ENCODE measurements around the gene FGG.

FGG gene

GRCh38 chr4:154611833-154612232 lies 623 bp downstream of the FGG start:
- Histone ChIP-seq H3K27ac (ENCODE audit: low read length) (no peak overlapping the region), H3K4me1 (ENCODE audit: control insufficient read depth, insufficient read depth, low read length) (no peaks in the 10 kb centered on the region), H3K36me3 (ENCODE audit: control insufficient read depth, insufficient read depth, low read length) (no peaks in the 10 kb centered on the region), H3K27me3 (ENCODE audit: control insufficient read depth, insufficient read depth, low read length) (no peaks in the 10 kb centered on the region), H3K9me3 (ENCODE audit: control insufficient read depth, insufficient read depth, low read length) (no peaks in the 10 kb centered on the region), H3K4me3 (ENCODE audit: low read length) (no peak overlapping the region)
- no peak for DNase-seq (ENCODE audit: low read depth, low spot score)
- WGBS (ENCODE audit: insufficient coverage, insufficient read length), result no CpG with 5 or more reads among the region's 1 CpG

- H3K4me3 ChIP-seq (ENCODE audit: low read length), result no peak overlapping the region
- H3K27me3 ChIP-seq (ENCODE audit: control insufficient read depth, insufficient read depth, low read length), result no peaks in the 10 kb centered on the region
- no peaks in the 10 kb centered on the region for H3K4me1 ChIP-seq (ENCODE audit: control insufficient read depth, insufficient read depth, low read length)
- no peak overlapping the region for H3K27ac ChIP-seq (ENCODE audit: low read length)
- no CpG with 5 or more reads among the region's 4 CpGs for WGBS (ENCODE audit: insufficient coverage, insufficient read length)
- DNase-seq (ENCODE audit: low read depth, low spot score), result no peak
- H3K36me3 ChIP-seq (ENCODE audit: control insufficient read depth, insufficient read depth, low read length), result no peaks in the 10 kb centered on the region
- no peaks in the 10 kb centered on the region for H3K9me3 ChIP-seq (ENCODE audit: control insufficient read depth, insufficient read depth, low read length)
Observed at GRCh38 chr4:154610582-154610981, 1.9 kb downstream of the FGG start.

DNA sequence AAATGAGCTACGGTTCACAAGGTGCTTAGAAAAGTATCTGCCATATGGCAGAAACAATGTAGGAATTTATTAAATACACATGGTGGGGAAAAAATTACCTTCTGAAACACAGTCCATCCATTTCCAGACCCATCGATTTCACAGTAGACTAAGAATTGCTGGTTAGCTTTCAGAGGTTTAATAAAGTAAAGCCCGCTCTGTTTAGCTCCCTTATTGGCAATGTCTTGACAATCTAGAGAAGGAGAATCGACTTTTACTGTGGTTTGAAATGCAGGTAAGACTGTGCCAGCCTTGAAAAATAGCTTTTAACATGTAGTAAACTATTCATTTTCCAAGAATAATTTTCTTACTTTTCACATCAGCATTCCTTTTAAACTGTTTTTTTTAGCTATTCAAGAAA lies 2.9 kb downstream of the FGG start:
- Histone ChIP-seq H3K9me3 (ENCODE audit: control insufficient read depth, insufficient read depth, low read length) (no peaks in the 10 kb centered on the region), H3K4me1 (ENCODE audit: control insufficient read depth, insufficient read depth, low read length) (no peaks in the 10 kb centered on the region), H3K4me3 (ENCODE audit: low read length) (no peak overlapping the region), H3K27ac (ENCODE audit: low read length) (no peak overlapping the region), H3K36me3 (ENCODE audit: control insufficient read depth, insufficient read depth, low read length) (no peaks in the 10 kb centered on the region), H3K27me3 (ENCODE audit: control insufficient read depth, insufficient read depth, low read length) (no peaks in the 10 kb centered on the region)
- WGBS (ENCODE audit: insufficient coverage, insufficient read length), result no CpG with 5 or more reads among the region's 4 CpGs
- no peak for DNase-seq (ENCODE audit: low read depth, low spot score)

- no CpG with 5 or more reads among the region's 3 CpGs for WGBS (ENCODE audit: insufficient coverage, insufficient read length)
- Histone ChIP-seq H3K4me1 (ENCODE audit: control insufficient read depth, insufficient read depth, low read length) (no peaks in the 10 kb centered on the region), H3K9me3 (ENCODE audit: control insufficient read depth, insufficient read depth, low read length) (no peaks in the 10 kb centered on the region), H3K27me3 (ENCODE audit: control insufficient read depth, insufficient read depth, low read length) (no peaks in the 10 kb centered on the region), H3K36me3 (ENCODE audit: control insufficient read depth, insufficient read depth, low read length) (no peaks in the 10 kb centered on the region), H3K4me3 (ENCODE audit: low read length) (no peak overlapping the region), H3K27ac (ENCODE audit: low read length) (no peak overlapping the region)
- no peak for DNase-seq (ENCODE audit: low read depth, low spot score)
Observed at GRCh38 chr4:154608361-154609252, 3.8 kb downstream of the FGG start.

- H3K27ac ChIP-seq (ENCODE audit: low read length), result no peak overlapping the region
- WGBS (ENCODE audit: insufficient coverage, insufficient read length), result no CpG with 5 or more reads among the region's 6 CpGs
- no peak for DNase-seq (ENCODE audit: low read depth, low spot score)
- no peaks in the 10 kb centered on the region for H3K36me3 ChIP-seq (ENCODE audit: control insufficient read depth, insufficient read depth, low read length)
- H3K27me3 ChIP-seq (ENCODE audit: control insufficient read depth, insufficient read depth, low read length), result no peaks in the 10 kb centered on the region
- H3K9me3 ChIP-seq (ENCODE audit: control insufficient read depth, insufficient read depth, low read length), result no peaks in the 10 kb centered on the region
- no peak overlapping the region for H3K4me3 ChIP-seq (ENCODE audit: low read length)
- no peaks in the 10 kb centered on the region for H3K4me1 ChIP-seq (ENCODE audit: control insufficient read depth, insufficient read depth, low read length)
Observed at GRCh38 chr4:154606728-154607723, 5.4 kb downstream of the FGG start.

- Histone ChIP-seq H3K4me3 (ENCODE audit: low read length) (no peak overlapping the region), H3K9me3 (ENCODE audit: control insufficient read depth, insufficient read depth, low read length) (no peaks in the 10 kb centered on the region), H3K4me1 (ENCODE audit: control insufficient read depth, insufficient read depth, low read length) (no peaks in the 10 kb centered on the region), H3K27me3 (ENCODE audit: control insufficient read depth, insufficient read depth, low read length) (no peaks in the 10 kb centered on the region), H3K36me3 (ENCODE audit: control insufficient read depth, insufficient read depth, low read length) (no peaks in the 10 kb centered on the region), H3K27ac (ENCODE audit: low read length) (no peak overlapping the region)
- no peak for DNase-seq (ENCODE audit: low read depth, low spot score)
- no CpG with 5 or more reads among the region's 4 CpGs for WGBS (ENCODE audit: insufficient coverage, insufficient read length)
Observed at GRCh38 chr4:154604696-154605200, 7.7 kb downstream of the FGG start.

- H3K27me3 ChIP-seq (ENCODE audit: control insufficient read depth, insufficient read depth, low read length), result no peaks in the 10 kb centered on the region
- H3K4me1 ChIP-seq (ENCODE audit: control insufficient read depth, insufficient read depth, low read length), result no peaks in the 10 kb centered on the region
- H3K9me3 ChIP-seq (ENCODE audit: control insufficient read depth, insufficient read depth, low read length), result no peaks in the 10 kb centered on the region
- H3K4me3 ChIP-seq (ENCODE audit: low read length), result no peak overlapping the region
- DNase-seq (ENCODE audit: low read depth, low spot score), result no peak
- H3K27ac ChIP-seq (ENCODE audit: low read length), result no peak overlapping the region
- WGBS (ENCODE audit: insufficient coverage, insufficient read length), result no CpG with 5 or more reads among the region's 6 CpGs
- H3K36me3 ChIP-seq (ENCODE audit: control insufficient read depth, insufficient read depth, low read length), result no peaks in the 10 kb centered on the region
Observed at GRCh38 chr4:154603033-154603943, 9.2 kb downstream of the FGG start.

DNA sequence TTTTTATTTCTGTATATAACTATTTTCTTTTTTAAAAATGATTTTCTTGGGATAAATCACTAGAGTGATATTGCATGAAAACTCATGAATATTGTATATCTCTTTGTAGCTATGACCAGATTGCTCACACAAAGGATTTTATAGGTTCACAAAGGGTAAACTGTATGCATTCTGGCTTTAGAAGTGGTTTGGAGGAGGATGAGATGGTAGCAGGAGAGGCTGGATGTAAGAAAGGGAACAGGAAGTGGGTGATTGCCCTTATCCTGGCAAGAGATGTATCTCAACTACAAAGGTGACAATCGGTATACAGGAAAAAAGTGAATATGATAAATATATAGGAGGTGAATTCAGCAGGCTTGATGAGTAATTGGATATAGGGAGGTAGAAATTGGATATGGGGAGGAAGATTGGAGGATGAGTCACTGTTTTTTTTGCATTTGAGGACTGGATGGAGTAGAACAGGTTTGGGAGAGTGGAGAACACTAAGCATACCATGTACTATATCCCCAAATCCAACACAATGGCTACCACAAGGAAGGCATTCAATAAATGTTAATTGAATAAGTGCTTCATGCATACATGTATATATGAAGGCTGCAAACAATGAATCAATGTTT lies 9.9 kb downstream of the FGG start:
- H3K9me3 ChIP-seq (ENCODE audit: control insufficient read depth, insufficient read depth, low read length), result no peaks in the 10 kb centered on the region

DNA sequence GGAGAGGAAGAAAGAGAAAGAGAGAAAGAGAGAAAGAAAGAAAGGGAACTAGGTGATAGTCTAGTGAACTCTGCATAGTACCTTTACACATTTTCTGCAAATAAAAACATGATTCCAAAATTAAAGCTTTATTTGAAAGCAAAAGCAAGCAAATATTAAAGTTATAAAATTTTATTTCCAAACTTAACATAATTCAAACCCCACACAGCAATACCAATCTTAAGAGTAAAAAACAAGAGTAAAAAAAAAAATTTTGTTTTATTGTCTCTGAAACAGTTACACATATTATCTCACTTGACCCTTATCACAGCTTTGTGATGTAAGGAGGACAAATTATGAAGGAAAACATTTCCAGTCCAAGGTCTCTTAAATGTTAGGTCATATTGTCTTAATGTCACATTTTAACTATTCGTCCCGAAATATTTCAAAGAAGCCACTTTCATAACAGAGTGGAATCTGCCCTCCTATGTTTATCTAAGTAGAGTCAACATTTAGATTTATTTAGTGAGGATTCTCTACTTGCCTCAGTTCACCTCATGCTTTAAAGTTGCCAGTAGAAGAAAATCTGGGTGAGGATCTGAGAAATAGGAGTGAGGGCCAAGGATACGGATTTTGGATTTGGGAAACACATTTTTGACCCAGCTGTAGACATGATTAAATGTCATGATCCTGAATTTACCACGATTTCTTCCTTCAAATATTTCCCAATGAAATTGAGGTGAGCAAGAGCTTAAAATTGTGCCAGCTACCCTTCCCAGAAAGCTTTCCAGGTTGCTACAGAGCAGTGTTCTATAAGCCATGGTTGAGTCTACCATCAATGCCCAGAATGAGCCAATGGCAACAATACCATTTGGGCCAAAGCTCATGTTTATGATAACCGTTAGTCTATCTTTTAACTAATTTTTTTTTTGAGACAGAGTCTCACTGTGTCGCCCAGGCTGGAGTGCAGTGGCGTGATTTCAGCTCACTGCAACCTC lies 14.4 kb downstream of the FGG start:
- H3K27ac ChIP-seq (ENCODE audit: low read length), result no peak overlapping the region
- H3K4me1 ChIP-seq (ENCODE audit: control insufficient read depth, insufficient read depth, low read length), result no peaks in the 10 kb centered on the region
- H3K4me3 ChIP-seq (ENCODE audit: low read length), result no peak overlapping the region
- DNase-seq (ENCODE audit: low read depth, low spot score), result no peak
- no CpG with 5 or more reads among the region's 7 CpGs for WGBS (ENCODE audit: insufficient coverage, insufficient read length)
- H3K36me3 ChIP-seq (ENCODE audit: control insufficient read depth, insufficient read depth, low read length), result no peaks in the 10 kb centered on the region
- no peaks in the 10 kb centered on the region for H3K27me3 ChIP-seq (ENCODE audit: control insufficient read depth, insufficient read depth, low read length)
- H3K9me3 ChIP-seq (ENCODE audit: control insufficient read depth, insufficient read depth, low read length), result no peaks in the 10 kb centered on the region

More for the DNA sequence above, 9.9 kb downstream of the FGG start:
- Histone ChIP-seq H3K36me3 (ENCODE audit: control insufficient read depth, insufficient read depth, low read length) (no peaks in the 10 kb centered on the region), H3K4me3 (ENCODE audit: low read length) (no peak overlapping the region), H3K27me3 (ENCODE audit: control insufficient read depth, insufficient read depth, low read length) (no peaks in the 10 kb centered on the region), H3K27ac (ENCODE audit: low read length) (no peak overlapping the region), H3K4me1 (ENCODE audit: control insufficient read depth, insufficient read depth, low read length) (no peaks in the 10 kb centered on the region)
- 100% methylated on average over 1 of the region's 1 CpG for WGBS (ENCODE audit: insufficient coverage, insufficient read length)
- no peak for DNase-seq (ENCODE audit: low read depth, low spot score)

Data from iPS DF 6.9 (cell line).